ENCODE results near the gene PLA2G12A.
A peak's percentile ranks its signal among the peaks of the same experiment; 100 is the strongest.

The PLA2G12A gene

GRCh38 chr4:109748114-109748513 is 18.2 kb upstream of the PLA2G12A start:
- Histone ChIP-seq H3K36me3 (ENCODE audit: control insufficient read depth, insufficient read depth, low read length) (no peaks in the 10 kb centered on the region), H3K27me3 (ENCODE audit: control insufficient read depth, insufficient read depth, low read length) (no peaks in the 10 kb centered on the region), H3K4me1 (ENCODE audit: control insufficient read depth, insufficient read depth, low read length) (0 out of 2 replicates have a peak, but pooled peaks cover 6% of the 10 kb centered on the region), H3K9ac (ENCODE audit: low read depth, low read length) (no peak overlapping the region), H3K27ac (ENCODE audit: low read depth, low read length) (no peak overlapping the region), H3K4me3 (ENCODE audit: low read depth, low read length) (no peak overlapping the region), H3K9me3 (ENCODE audit: control insufficient read depth, insufficient read depth, low read length) (no peaks in the 10 kb centered on the region)

DNA sequence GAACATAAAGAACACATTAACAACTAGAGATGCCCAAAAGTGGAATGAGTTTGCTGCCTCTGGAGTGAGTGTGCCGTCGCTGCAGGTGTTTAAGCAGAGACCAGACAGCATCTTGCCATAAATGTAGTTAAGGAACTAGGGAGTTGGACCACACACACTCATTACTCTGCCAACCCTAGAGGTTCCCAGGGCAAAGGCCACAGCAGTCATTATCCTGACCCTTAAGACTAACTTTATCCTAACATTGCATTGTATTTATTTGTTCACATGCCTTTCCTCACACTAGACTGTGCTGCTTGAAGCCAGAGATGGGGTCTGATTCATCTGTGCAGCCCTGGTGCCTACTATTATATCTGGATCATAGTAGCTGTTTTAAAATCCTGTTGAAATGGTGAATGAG is 16.9 kb upstream of the PLA2G12A start:
- H3K4me1 ChIP-seq (ENCODE audit: control insufficient read depth, insufficient read depth, low read length): 0 out of 2 replicates have a peak, but pooled peaks cover 6% of the 10 kb centered on the region
- H3K27ac ChIP-seq (ENCODE audit: low read depth, low read length): no peak overlapping the region
- H3K9ac ChIP-seq (ENCODE audit: low read depth, low read length): no peak overlapping the region
- H3K36me3 ChIP-seq (ENCODE audit: control insufficient read depth, insufficient read depth, low read length): no peaks in the 10 kb centered on the region
- no peaks in the 10 kb centered on the region for H3K9me3 ChIP-seq (ENCODE audit: control insufficient read depth, insufficient read depth, low read length)
- H3K4me3 ChIP-seq (ENCODE audit: low read depth, low read length): no peak overlapping the region
- no peaks in the 10 kb centered on the region for H3K27me3 ChIP-seq (ENCODE audit: control insufficient read depth, insufficient read depth, low read length)

GRCh38 chr4:109745830-109746229 is 16.0 kb upstream of the PLA2G12A start:
- Histone ChIP-seq H3K4me1 (ENCODE audit: control insufficient read depth, insufficient read depth, low read length) (0 out of 2 replicates have a peak, but pooled peaks cover 6% of the 10 kb centered on the region), H3K9ac (ENCODE audit: low read depth, low read length) (no peak overlapping the region), H3K27ac (ENCODE audit: low read depth, low read length) (no peak overlapping the region), H3K4me3 (ENCODE audit: low read depth, low read length) (no peak overlapping the region), H3K27me3 (ENCODE audit: control insufficient read depth, insufficient read depth, low read length) (no peaks in the 10 kb centered on the region), H3K9me3 (ENCODE audit: control insufficient read depth, insufficient read depth, low read length) (no peaks in the 10 kb centered on the region), H3K36me3 (ENCODE audit: control insufficient read depth, insufficient read depth, low read length) (no peaks in the 10 kb centered on the region)

DNA sequence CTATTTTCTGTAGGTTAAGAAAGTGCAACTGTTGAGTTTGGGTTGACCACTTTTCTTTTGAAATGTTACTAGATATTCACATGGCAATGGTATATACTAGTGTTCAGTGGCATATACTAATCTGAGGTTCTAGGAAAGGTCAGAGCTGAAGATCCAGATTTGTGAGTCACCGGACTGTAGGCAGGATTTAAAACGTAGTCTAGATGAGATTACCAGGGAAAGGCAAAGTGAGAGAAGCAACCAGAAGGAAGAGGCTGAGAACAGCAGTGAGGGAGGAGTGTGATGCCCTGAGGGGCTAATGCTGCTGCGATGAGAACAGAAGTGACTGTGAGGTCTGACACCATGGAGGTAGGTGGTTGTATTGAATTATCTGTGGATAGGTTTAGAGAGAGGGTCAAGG is 9.7 kb upstream of the PLA2G12A start:
- no peaks in the 10 kb centered on the region for H3K4me1 ChIP-seq (ENCODE audit: control insufficient read depth, insufficient read depth, low read length)
- no peak overlapping the region for H3K4me3 ChIP-seq (ENCODE audit: low read depth, low read length)

DNA sequence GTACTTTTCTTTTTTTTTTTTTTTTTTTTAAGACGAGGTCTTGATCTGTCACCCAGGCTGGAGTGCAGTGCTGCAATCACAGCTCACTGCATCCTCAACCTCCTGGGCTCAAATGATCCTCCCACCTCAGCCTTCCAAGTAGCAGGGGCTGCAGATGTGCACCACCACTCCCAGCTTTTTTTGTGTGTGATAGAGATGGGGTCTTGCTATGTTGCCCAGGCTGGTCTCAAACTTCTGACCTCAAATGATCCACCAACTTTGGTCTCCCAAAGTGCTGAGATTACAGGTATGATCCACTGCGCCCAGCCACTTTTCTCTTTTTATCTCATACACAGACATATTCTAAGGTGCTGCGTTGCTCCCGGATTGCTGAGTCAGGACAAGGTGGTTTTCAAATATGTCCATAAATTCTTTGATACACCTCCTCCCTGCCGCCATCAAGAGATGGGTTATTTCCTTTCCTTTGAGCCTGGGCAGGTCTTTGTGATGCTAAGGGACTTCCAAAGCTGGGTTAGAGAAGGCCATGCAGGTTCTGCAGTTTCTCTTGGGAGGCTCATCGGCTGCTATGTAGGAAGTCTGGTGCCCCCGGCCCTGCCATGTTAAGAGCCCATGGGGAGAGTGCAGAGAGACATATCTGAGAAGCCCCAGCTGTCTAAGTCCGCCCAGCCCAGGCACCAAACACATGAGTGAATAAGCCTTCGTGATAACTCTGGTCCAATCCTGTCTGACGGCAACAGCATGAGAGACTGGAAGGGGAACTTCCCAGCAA is 8.4 kb upstream of the PLA2G12A start:
- no peak overlapping the region for H3K9ac ChIP-seq (ENCODE audit: low read depth, low read length)
- H3K4me3 ChIP-seq (ENCODE audit: low read depth, low read length): no peak overlapping the region
- H3K36me3 ChIP-seq (ENCODE audit: control insufficient read depth, insufficient read depth, low read length): no peaks in the 10 kb centered on the region
- H3K9me3 ChIP-seq (ENCODE audit: control insufficient read depth, insufficient read depth, low read length): no peaks in the 10 kb centered on the region
- no peaks in the 10 kb centered on the region for H3K27me3 ChIP-seq (ENCODE audit: control insufficient read depth, insufficient read depth, low read length)
- no peaks in the 10 kb centered on the region for H3K4me1 ChIP-seq (ENCODE audit: control insufficient read depth, insufficient read depth, low read length)
- H3K27ac ChIP-seq (ENCODE audit: low read depth, low read length): no peak overlapping the region

More for the DNA sequence above, 9.7 kb upstream of the PLA2G12A start:
- no peak overlapping the region for H3K27ac ChIP-seq (ENCODE audit: low read depth, low read length)
- H3K9me3 ChIP-seq (ENCODE audit: control insufficient read depth, insufficient read depth, low read length): no peaks in the 10 kb centered on the region
- H3K27me3 ChIP-seq (ENCODE audit: control insufficient read depth, insufficient read depth, low read length): no peaks in the 10 kb centered on the region
- H3K36me3 ChIP-seq (ENCODE audit: control insufficient read depth, insufficient read depth, low read length): no peaks in the 10 kb centered on the region
- no peak overlapping the region for H3K9ac ChIP-seq (ENCODE audit: low read depth, low read length)

DNA sequence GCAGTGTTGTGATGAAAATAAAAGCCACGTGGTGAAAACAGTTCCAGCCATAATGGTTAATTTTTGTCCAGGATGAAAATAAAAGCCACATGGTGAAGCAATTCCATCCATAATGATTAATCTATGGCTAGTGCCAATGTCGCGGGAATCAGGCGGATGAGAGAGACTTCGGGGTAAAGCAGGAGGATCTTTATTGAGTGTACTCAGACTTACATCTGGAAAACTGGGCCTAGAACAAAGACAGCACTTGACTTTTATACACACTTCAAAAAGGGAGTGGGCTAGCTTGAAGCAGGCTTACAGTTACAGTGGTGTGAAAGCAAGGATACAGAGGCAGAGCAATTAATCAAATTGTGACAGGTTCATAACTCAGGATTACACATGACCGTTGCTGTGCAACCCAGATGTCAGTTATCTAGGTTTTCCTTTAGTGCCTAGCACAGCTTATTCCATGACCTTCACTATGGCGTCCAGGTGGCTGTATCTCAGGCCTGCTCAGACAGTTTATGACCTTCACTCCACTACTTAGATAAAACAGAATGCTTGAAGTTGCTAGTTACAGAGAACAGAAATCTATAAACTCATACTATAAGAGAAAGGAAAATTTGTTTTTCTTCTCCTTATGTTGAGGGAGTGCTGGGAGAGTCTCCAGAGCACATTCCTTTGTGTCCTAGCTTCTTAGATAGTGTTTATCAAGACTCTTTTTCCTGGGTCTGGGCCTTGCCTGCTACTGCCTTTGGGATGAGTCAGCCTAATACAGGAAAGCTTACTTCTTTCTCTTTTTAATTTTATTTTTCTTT is 5.9 kb upstream of the PLA2G12A start:
- H3K4me1 ChIP-seq (ENCODE audit: control insufficient read depth, insufficient read depth, low read length): no peaks in the 10 kb centered on the region
- no peaks in the 10 kb centered on the region for H3K27me3 ChIP-seq (ENCODE audit: control insufficient read depth, insufficient read depth, low read length)
- no peak overlapping the region for H3K4me3 ChIP-seq (ENCODE audit: low read depth, low read length)
- H3K27ac ChIP-seq (ENCODE audit: low read depth, low read length): no peak overlapping the region
- H3K9me3 ChIP-seq (ENCODE audit: control insufficient read depth, insufficient read depth, low read length): no peaks in the 10 kb centered on the region
- no peaks in the 10 kb centered on the region for H3K36me3 ChIP-seq (ENCODE audit: control insufficient read depth, insufficient read depth, low read length)
- H3K9ac ChIP-seq (ENCODE audit: low read depth, low read length): no peak overlapping the region

DNA sequence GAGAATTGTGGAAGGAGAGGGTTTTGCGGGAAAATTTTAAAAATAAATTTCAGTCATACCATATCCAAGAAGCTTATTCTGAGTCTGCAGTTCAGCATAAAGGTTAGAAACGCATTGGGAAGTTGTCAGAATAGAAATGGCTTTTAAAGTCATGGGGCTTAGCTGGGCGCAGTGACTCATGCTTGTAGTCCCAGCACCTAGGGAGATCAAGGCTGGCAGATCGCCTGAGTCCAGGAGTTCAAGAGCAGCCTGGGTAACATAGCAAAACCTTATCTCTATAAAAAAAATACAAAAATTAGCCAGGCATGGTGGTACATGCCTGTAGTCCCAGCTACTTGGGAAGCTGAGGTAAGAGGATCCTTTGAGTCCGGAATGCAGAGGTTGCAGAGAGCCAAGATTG is 3.9 kb upstream of the PLA2G12A start:
- H3K36me3 ChIP-seq (ENCODE audit: control insufficient read depth, insufficient read depth, low read length): no peaks in the 10 kb centered on the region
- no peaks in the 10 kb centered on the region for H3K4me1 ChIP-seq (ENCODE audit: control insufficient read depth, insufficient read depth, low read length)
- H3K9ac ChIP-seq (ENCODE audit: low read depth, low read length): no peak overlapping the region
- no peak overlapping the region for H3K4me3 ChIP-seq (ENCODE audit: low read depth, low read length)
- no peaks in the 10 kb centered on the region for H3K27me3 ChIP-seq (ENCODE audit: control insufficient read depth, insufficient read depth, low read length)
- no peaks in the 10 kb centered on the region for H3K9me3 ChIP-seq (ENCODE audit: control insufficient read depth, insufficient read depth, low read length)
- H3K27ac ChIP-seq (ENCODE audit: low read depth, low read length): no peak overlapping the region

- Histone ChIP-seq H3K4me3 (ENCODE audit: low read depth, low read length) (peak overlapping the region; percentile 76), H3K36me3 (ENCODE audit: control insufficient read depth, insufficient read depth, low read length) (peaks cover 3% of the 10 kb centered on the region; the same call in 1 of the 2 replicates), H3K9me3 (ENCODE audit: control insufficient read depth, insufficient read depth, low read length) (no peaks in the 10 kb centered on the region), H3K9ac (ENCODE audit: low read depth, low read length) (peak overlapping the region; percentile 85; the same call in 1 of the 2 replicates), H3K27ac (ENCODE audit: low read depth, low read length) (peak overlapping the region; percentile 92), H3K27me3 (ENCODE audit: control insufficient read depth, insufficient read depth, low read length) (no peaks in the 10 kb centered on the region), H3K4me1 (ENCODE audit: control insufficient read depth, insufficient read depth, low read length) (0 out of 2 replicates have a peak, but pooled peaks cover 11% of the 10 kb centered on the region)
These were observed 1.0 kb upstream of the PLA2G12A start for GRCh38 chr4:109730619-109731545.

- peak overlapping the region; percentile 87 for H3K27ac ChIP-seq (ENCODE audit: low read depth, low read length)
- H3K4me3 ChIP-seq (ENCODE audit: low read depth, low read length): peak overlapping the region; percentile 79
- H3K9ac ChIP-seq (ENCODE audit: low read depth, low read length): peak overlapping the region; percentile 77
These were observed 653 bp downstream of the PLA2G12A start for GRCh38 chr4:109729117-109729717.

DNA sequence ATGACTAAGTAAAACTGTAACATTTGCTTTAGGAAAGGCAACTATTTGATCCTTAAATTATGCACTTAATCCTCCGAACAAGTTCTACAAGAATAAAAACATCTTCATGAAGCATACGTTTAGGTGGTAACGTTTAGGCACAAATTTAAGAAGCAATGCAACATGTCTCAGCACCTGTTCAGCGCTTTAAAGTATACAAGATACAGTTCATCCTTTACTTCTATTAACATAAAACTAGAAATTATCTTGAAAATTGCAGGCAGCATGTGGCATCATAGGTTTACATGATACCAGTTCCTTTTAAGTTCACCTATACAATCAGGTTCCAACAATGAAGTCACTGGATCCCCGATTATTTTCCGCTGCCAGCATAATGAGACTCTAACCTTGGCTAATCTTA is 1.5 kb downstream of the PLA2G12A start:
- Histone ChIP-seq H3K4me3 (ENCODE audit: low read depth, low read length) (peak overlapping the region; percentile 79), H3K4me1 (ENCODE audit: control insufficient read depth, insufficient read depth, low read length) (0 out of 2 replicates have a peak, but pooled peaks cover 11% of the 10 kb centered on the region), H3K27ac (ENCODE audit: low read depth, low read length) (no peak overlapping the region), H3K9me3 (ENCODE audit: control insufficient read depth, insufficient read depth, low read length) (no peaks in the 10 kb centered on the region), H3K36me3 (ENCODE audit: control insufficient read depth, insufficient read depth, low read length) (peaks cover 7% of the 10 kb centered on the region; the same call in 1 of the 2 replicates), H3K9ac (ENCODE audit: low read depth, low read length) (no peak overlapping the region), H3K27me3 (ENCODE audit: control insufficient read depth, insufficient read depth, low read length) (no peaks in the 10 kb centered on the region)

More at GRCh38 chr4:109729117-109729717, 653 bp downstream of the PLA2G12A start:
- peaks cover 7% of the 10 kb centered on the region; the same call in 1 of the 2 replicates for H3K36me3 ChIP-seq (ENCODE audit: control insufficient read depth, insufficient read depth, low read length)
- H3K27me3 ChIP-seq (ENCODE audit: control insufficient read depth, insufficient read depth, low read length): no peaks in the 10 kb centered on the region
- H3K9me3 ChIP-seq (ENCODE audit: control insufficient read depth, insufficient read depth, low read length): no peaks in the 10 kb centered on the region
- 0 out of 2 replicates have a peak, but pooled peaks cover 11% of the 10 kb centered on the region for H3K4me1 ChIP-seq (ENCODE audit: control insufficient read depth, insufficient read depth, low read length)
